Measurements from ENCODE around the gene MAMSTR.

Gene MAMSTR

DNA sequence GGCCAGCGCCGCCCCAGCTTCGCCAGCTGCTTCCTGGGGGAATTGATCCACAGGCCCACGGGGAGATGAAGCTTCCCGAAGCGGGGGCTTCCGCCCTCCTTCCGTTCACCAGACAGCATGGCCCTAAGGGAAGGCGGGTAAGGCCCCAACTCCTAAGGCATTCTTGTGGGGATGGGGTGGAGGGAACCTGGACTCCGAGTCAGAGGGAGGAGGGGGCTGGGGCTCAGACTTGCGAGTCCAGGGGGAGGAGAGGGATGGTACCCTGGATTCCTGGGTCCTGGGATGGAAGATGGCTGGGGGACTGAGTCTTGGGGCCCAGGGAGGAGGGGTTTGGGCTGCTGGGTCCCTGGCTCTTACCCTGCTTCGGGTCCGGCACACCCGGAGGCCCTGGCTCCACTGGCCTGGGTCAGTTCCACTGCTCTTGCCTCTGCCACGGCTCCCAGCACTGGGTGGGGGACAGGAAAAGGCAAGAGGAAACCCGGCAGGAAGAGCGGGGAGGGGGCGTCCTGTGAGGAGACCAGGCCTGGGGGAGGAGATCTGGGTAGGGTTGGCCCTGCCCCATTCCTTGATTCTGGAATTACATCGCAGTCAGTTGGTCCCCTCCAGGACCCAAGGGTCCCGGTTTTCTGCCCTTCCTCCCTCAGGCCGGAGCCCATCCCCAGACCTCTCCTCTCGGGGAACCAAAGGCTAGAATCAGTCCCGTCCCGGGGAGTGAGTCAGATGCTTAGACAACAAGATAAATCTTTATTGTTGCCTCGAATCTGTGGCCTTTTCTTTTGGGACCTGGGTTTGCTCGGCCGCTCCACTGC, 20.8 kb upstream of the MAMSTR start, which contains the start of gene RASIP1:
TSS of gene RASIP1 (minus strand) at position 447 of the 809 bp plus-strand sequence. CDS start at position 119, 328 bp downstream.
- no peak for DNase-seq
- H3K36me3 Mint-ChIP-seq (ENCODE audit: insufficient read depth): no peaks in the 10 kb centered on the region
- ATAC-seq (replicated peaks): no peak
- H3K4me3 Mint-ChIP-seq: peak within 1 kb of the TSS; percentile 50 to 52
- H3K27me3 Mint-ChIP-seq: peaks cover 0 to 16% of the 10 kb centered on the region in 2 donors
- no peak within 1 kb of the TSS for H3K27ac Mint-ChIP-seq
- no peaks in the 10 kb centered on the region for H3K9me3 Mint-ChIP-seq
- peaks cover 8 to 12% of the 10 kb centered on the region in 2 donors for H3K4me1 Mint-ChIP-seq (ENCODE audit: low read depth in 2 of 2)

GRCh38 chr19:48739404-48740163, 20.1 kb upstream of the MAMSTR start:
- Mint-ChIP-seq H3K36me3 (ENCODE audit: insufficient read depth) (no peaks in the 10 kb centered on the region), H3K27ac (no peak overlapping the region), H3K9me3 (no peaks in the 10 kb centered on the region), H3K27me3 (peaks cover 0 to 13% of the 10 kb centered on the region in 2 donors), H3K4me3 (peak overlapping the region; percentile 50 to 52), H3K4me1 (ENCODE audit: low read depth in 2 of 2) (peaks cover 8 to 12% of the 10 kb centered on the region in 2 donors)
- DNase-seq (no peak), ATAC-seq (replicated peaks) (peak; percentile 13)

- peak; percentile 91 for ATAC-seq (replicated peaks)
- peak overlapping the region; percentile 68 to 69 for H3K4me3 Mint-ChIP-seq
- peak; percentile 73 to 81 (median 80) for DNase-seq
- no peaks in the 10 kb centered on the region for H3K36me3 Mint-ChIP-seq (ENCODE audit: insufficient read depth)
- peaks cover 0 to 7% of the 10 kb centered on the region in 2 donors for H3K27me3 Mint-ChIP-seq
- H3K27ac Mint-ChIP-seq: peak overlapping the region in 1 of 2 donors; percentile 22
- H3K9me3 Mint-ChIP-seq: no peaks in the 10 kb centered on the region
- H3K4me1 Mint-ChIP-seq (ENCODE audit: low read depth in 2 of 2): peaks cover 8 to 12% of the 10 kb centered on the region in 2 donors
Measured at GRCh38 chr19:48738557-48739403, 19.3 kb upstream of the MAMSTR start.

- no peaks in the 10 kb centered on the region for H3K36me3 Mint-ChIP-seq (ENCODE audit: insufficient read depth)
- H3K27ac Mint-ChIP-seq: no peak overlapping the region
- H3K27me3 Mint-ChIP-seq: peaks cover 6% of the 10 kb centered on the region in 2 donors
- no peak for ATAC-seq (replicated peaks)
- DNase-seq: no peak
- peak overlapping the region; percentile 39 to 46 for H3K4me3 Mint-ChIP-seq
- peaks cover 8 to 12% of the 10 kb centered on the region in 2 donors for H3K4me1 Mint-ChIP-seq (ENCODE audit: low read depth in 2 of 2)
- no peaks in the 10 kb centered on the region for H3K9me3 Mint-ChIP-seq
Measured at GRCh38 chr19:48737360-48737998, 18.0 kb upstream of the MAMSTR start.

DNA sequence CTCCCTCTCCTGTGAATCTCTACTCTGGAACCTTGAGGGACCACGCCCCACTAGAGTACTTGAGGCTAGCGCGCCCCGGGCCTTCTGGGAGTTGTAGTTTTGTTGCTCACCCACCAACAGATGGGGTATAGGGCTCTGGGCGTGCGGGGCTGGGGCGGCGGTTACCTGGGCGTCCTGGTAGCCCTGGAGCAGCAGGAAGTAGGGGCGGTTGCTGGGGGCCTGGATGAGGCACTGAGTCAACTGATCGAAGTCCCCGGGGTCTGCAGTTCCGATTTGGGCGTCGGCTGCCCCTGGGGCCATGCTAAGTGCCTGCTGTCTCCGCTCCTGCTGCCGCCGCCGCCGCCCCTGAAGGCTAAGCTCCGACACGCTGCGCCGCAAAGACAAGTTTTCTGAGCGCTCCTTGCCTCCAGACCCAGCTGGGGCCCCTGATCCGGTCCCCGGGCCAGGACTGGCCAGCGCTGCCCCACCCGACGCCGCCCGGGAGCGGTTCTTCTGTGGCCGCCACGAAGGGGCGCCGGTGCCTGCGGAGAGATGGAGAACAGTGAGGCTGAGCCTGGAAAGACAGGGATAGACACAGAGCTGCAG, 15.6 kb upstream of the MAMSTR start:
- Mint-ChIP-seq H3K9me3 (no peaks in the 10 kb centered on the region), H3K27me3 (peaks cover 6 to 9% of the 10 kb centered on the region in 2 donors), H3K4me3 (no peak overlapping the region), H3K4me1 (ENCODE audit: low read depth in 2 of 2) (peaks cover 5% of the 10 kb centered on the region in 2 donors), H3K27ac (no peak overlapping the region), H3K36me3 (ENCODE audit: insufficient read depth) (peaks cover 3% of the 10 kb centered on the region)
- ATAC-seq (replicated peaks) (no peak), DNase-seq (no peak)

- peaks cover 3% of the 10 kb centered on the region for H3K36me3 Mint-ChIP-seq (ENCODE audit: insufficient read depth)
- H3K4me3 Mint-ChIP-seq: no peak overlapping the region
- no peaks in the 10 kb centered on the region for H3K9me3 Mint-ChIP-seq
- ATAC-seq (replicated peaks) (no peak), DNase-seq (no peak)
- peaks cover 6 to 9% of the 10 kb centered on the region in 2 donors for H3K27me3 Mint-ChIP-seq
- no peak overlapping the region for H3K27ac Mint-ChIP-seq
- peaks cover 5% of the 10 kb centered on the region in 2 donors for H3K4me1 Mint-ChIP-seq (ENCODE audit: low read depth in 2 of 2)
Measured at GRCh38 chr19:48734625-48735024, 15.1 kb upstream of the MAMSTR start.

DNA sequence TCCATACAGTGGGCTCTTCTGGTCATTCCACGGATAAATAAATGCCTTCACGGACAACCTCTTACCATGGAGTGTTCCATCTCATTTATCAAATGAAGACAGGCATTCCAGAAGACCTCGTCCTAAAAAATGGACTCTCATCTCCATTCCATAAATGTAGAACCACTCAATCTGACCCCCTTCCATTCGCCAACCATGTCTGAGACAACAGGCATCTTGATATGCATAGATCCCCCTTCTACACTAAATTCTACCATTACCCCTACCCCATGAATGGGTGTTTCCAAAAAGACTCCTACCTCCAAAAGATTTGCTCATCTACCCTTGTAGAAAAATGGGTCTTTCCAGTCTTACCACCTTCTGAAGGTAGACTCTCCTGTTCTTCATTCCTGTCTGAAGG, 11.9 kb upstream of the MAMSTR start:
- Mint-ChIP-seq H3K27ac (no peak overlapping the region), H3K9me3 (no peaks in the 10 kb centered on the region), H3K4me1 (ENCODE audit: low read depth in 2 of 2) (peaks cover 4 to 10% of the 10 kb centered on the region in 2 donors), H3K4me3 (no peak overlapping the region), H3K27me3 (peaks cover 6 to 9% of the 10 kb centered on the region in 2 donors), H3K36me3 (ENCODE audit: insufficient read depth) (peaks cover 6% of the 10 kb centered on the region)
- no peak for DNase-seq
- ATAC-seq (replicated peaks): no peak

DNA sequence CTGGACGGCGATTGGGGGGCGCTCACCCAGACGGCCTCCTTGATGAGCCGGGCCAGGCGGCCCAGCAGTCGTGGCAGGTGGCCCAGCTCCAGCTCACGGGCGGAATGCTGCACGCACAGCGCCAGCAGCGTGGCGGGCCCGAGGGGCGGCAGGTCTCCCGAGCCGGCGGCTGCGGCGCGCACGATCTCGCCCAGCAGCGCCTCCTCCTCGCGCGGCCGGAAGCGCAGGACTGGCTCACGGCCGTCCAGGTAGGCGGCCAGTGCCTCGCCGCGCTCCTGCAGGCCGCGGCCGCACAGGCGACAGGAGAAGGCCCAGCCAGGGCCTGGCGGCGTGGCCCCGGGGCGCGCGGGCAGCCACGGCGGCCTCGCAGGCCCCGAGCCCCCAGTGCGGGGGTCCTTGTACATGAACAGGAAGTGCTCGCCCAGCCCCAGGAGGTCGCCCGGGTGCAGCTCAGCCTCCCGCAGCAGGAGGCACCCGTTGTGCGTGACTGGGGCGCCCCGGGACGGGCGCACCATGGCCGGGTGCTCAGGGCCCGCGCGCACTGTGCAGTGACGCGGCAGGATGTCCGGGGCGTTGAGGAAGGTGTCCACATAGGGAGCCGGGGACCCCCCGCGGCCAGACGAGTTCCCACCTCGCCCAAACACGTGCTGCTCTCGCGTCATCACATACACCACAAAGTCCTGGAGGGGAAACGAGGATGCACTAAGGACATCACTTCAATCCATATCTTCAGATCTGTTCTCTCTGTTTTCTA, 9.6 kb upstream of the MAMSTR start:
- no peak for DNase-seq
- H3K4me1 Mint-ChIP-seq (ENCODE audit: low read depth in 2 of 2): peaks cover 17 to 22% of the 10 kb centered on the region in 2 donors
- H3K36me3 Mint-ChIP-seq (ENCODE audit: insufficient read depth): peaks cover 9% of the 10 kb centered on the region
- H3K27me3 Mint-ChIP-seq: peaks cover 6 to 9% of the 10 kb centered on the region in 2 donors
- no peak overlapping the region for H3K4me3 Mint-ChIP-seq
- no peak overlapping the region for H3K27ac Mint-ChIP-seq
- ATAC-seq (replicated peaks): no peak
- peaks cover 6 to 8% of the 10 kb centered on the region in 2 donors for H3K9me3 Mint-ChIP-seq

GRCh38 chr19:48726556-48726955, 7.0 kb upstream of the MAMSTR start:
- Mint-ChIP-seq H3K4me3 (no peak overlapping the region), H3K27ac (peak overlapping the region; percentile 14 to 47), H3K4me1 (ENCODE audit: low read depth in 2 of 2) (peaks cover 17 to 22% of the 10 kb centered on the region in 2 donors), H3K9me3 (peaks cover 6 to 8% of the 10 kb centered on the region in 2 donors), H3K27me3 (no peaks in the 10 kb centered on the region), H3K36me3 (ENCODE audit: insufficient read depth) (peaks cover 6% of the 10 kb centered on the region)
- ATAC-seq (replicated peaks) (peak; percentile 79), DNase-seq (no peak)

GRCh38 chr19:48724796-48725753, 5.5 kb upstream of the MAMSTR start:
- DNase-seq: peak; percentile 23 to 44 (median 26)

GRCh38 chr19:48722196-48722708, 2.7 kb upstream of the MAMSTR start:
- no peak overlapping the region for H3K27ac Mint-ChIP-seq
- ATAC-seq (replicated peaks): no peak

More at GRCh38 chr19:48724796-48725753, 5.5 kb upstream of the MAMSTR start:
- H3K4me3 Mint-ChIP-seq: peak overlapping the region; percentile 18 to 37
- peaks cover 25 to 29% of the 10 kb centered on the region in 2 donors for H3K4me1 Mint-ChIP-seq (ENCODE audit: low read depth in 2 of 2)
- peaks cover 6 to 8% of the 10 kb centered on the region in 2 donors for H3K9me3 Mint-ChIP-seq
- H3K27ac Mint-ChIP-seq: peak overlapping the region; percentile 1 to 63
- H3K36me3 Mint-ChIP-seq (ENCODE audit: insufficient read depth): peaks cover 6% of the 10 kb centered on the region
- no peaks in the 10 kb centered on the region for H3K27me3 Mint-ChIP-seq
- peak; percentile 43 for ATAC-seq (replicated peaks)

More at GRCh38 chr19:48722196-48722708, 2.7 kb upstream of the MAMSTR start:
- Mint-ChIP-seq H3K9me3 (peaks cover 6 to 8% of the 10 kb centered on the region in 2 donors), H3K4me1 (ENCODE audit: low read depth in 2 of 2) (peaks cover 25% of the 10 kb centered on the region in 2 donors), H3K36me3 (ENCODE audit: insufficient read depth) (peaks cover 10% of the 10 kb centered on the region), H3K4me3 (no peak overlapping the region), H3K27me3 (no peaks in the 10 kb centered on the region)
- DNase-seq: no peak

Data from effector memory CD8-positive, alpha-beta T cell (primary cell).